Measurements from ENCODE around the gene MTMR12.

MTMR12 gene

GRCh38 chr5:32276173-32276853 is 36.4 kb downstream of the MTMR12 start:
- DNase-seq (no peak), ATAC-seq (ENCODE audit: insufficient read depth, low read depth) (no peak)
- Histone ChIP-seq H2AFZ (ENCODE audit: low read depth, low read length) (no peak overlapping the region), H3K9ac (ENCODE audit: low read depth, low read length) (no peak overlapping the region), H3K27me3 (ENCODE audit: insufficient read depth, low read length, poor library complexity) (no peaks in the 10 kb centered on the region), H3K9me3 (ENCODE audit: insufficient read depth, low read length, severe bottlenecking) (no peaks in the 10 kb centered on the region), H3K36me3 (ENCODE audit: insufficient read depth, low read length) (peaks cover 37% of the 10 kb centered on the region), H3K79me2 (ENCODE audit: insufficient read depth, low read length) (peaks cover 7% of the 10 kb centered on the region; the same call in 1 of the 2 replicates), H4K20me1 (ENCODE audit: insufficient read depth, low read length) (no peaks in the 10 kb centered on the region), H3K4me1 (ENCODE audit: insufficient read depth, low read length) (no peaks in the 10 kb centered on the region), H3K4me2 (ENCODE audit: insufficient read depth, low read length) (no peak overlapping the region), H3K27ac (ENCODE audit: low read length) (no peak overlapping the region), H3K4me3 (ENCODE audit: low read depth in 1 of 2, low read length in 2 of 2) (no peak overlapping the region)
- no peak for TF ChIP-seq CTCF (IDR thresholded peaks at IDR 0.05; ENCODE audit: borderline replicate concordance, extremely low read depth, low read length, poor library complexity, severe bottlenecking)
- TF ChIP-seq EZH2 (IDR thresholded peaks at IDR 0.05; ENCODE audit: borderline replicate concordance, low read depth, low read length, severe bottlenecking), result no peak

DNA sequence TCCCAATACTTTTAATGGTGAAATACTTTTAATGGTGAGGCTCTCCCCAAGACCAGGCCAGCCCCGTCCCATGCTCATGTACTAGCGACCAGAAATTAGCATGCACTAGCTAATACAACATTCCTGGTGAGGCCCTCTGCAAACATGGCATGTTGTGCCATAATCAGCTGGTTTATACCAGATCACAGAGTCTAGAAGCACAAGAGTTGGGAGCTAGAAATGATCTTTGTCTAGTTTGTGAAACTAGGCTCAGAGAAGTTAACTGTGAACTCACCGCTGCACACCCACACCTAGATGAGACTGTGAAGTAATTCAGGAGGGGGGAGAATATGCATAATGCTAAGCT is 37.4 kb downstream of the MTMR12 start:
- H3K36me3 ChIP-seq (ENCODE audit: insufficient read depth, low read length), result peaks cover 42% of the 10 kb centered on the region
- no peaks in the 10 kb centered on the region for H3K27me3 ChIP-seq (ENCODE audit: insufficient read depth, low read length, poor library complexity)
- no peak overlapping the region for H3K4me3 ChIP-seq (ENCODE audit: low read depth in 1 of 2, low read length in 2 of 2)
- H3K4me2 ChIP-seq (ENCODE audit: insufficient read depth, low read length), result no peak overlapping the region
- no peaks in the 10 kb centered on the region for H4K20me1 ChIP-seq (ENCODE audit: insufficient read depth, low read length)
- no peaks in the 10 kb centered on the region for H3K9me3 ChIP-seq (ENCODE audit: insufficient read depth, low read length, severe bottlenecking)
- DNase-seq (no peak), ATAC-seq (ENCODE audit: insufficient read depth, low read depth) (no peak)
- no peak overlapping the region for H2AFZ ChIP-seq (ENCODE audit: low read depth, low read length)
- peaks cover 7% of the 10 kb centered on the region; the same call in 1 of the 2 replicates for H3K79me2 ChIP-seq (ENCODE audit: insufficient read depth, low read length)
- no peaks in the 10 kb centered on the region for H3K4me1 ChIP-seq (ENCODE audit: insufficient read depth, low read length)
- H3K27ac ChIP-seq (ENCODE audit: low read length), result no peak overlapping the region
- no peak for TF ChIP-seq EZH2 (IDR thresholded peaks at IDR 0.05; ENCODE audit: borderline replicate concordance, low read depth, low read length, severe bottlenecking)
- TF ChIP-seq CTCF (IDR thresholded peaks at IDR 0.05; ENCODE audit: borderline replicate concordance, extremely low read depth, low read length, poor library complexity, severe bottlenecking), result no peak
- H3K9ac ChIP-seq (ENCODE audit: low read depth, low read length), result no peak overlapping the region

- no peak overlapping the region for H3K4me3 ChIP-seq (ENCODE audit: low read depth in 1 of 2, low read length in 2 of 2)
- H3K9me3 ChIP-seq (ENCODE audit: insufficient read depth, low read length, severe bottlenecking), result no peaks in the 10 kb centered on the region
- no peak overlapping the region for H3K27ac ChIP-seq (ENCODE audit: low read length)
- H2AFZ ChIP-seq (ENCODE audit: low read depth, low read length), result no peak overlapping the region
- TF ChIP-seq CTCF (IDR thresholded peaks at IDR 0.05; ENCODE audit: borderline replicate concordance, extremely low read depth, low read length, poor library complexity, severe bottlenecking) (no peak), EZH2 (IDR thresholded peaks at IDR 0.05; ENCODE audit: borderline replicate concordance, low read depth, low read length, severe bottlenecking) (no peak)
- no peak overlapping the region for H3K4me2 ChIP-seq (ENCODE audit: insufficient read depth, low read length)
- peaks cover 43% of the 10 kb centered on the region for H3K36me3 ChIP-seq (ENCODE audit: insufficient read depth, low read length)
- no peaks in the 10 kb centered on the region for H3K4me1 ChIP-seq (ENCODE audit: insufficient read depth, low read length)
- no peaks in the 10 kb centered on the region for H4K20me1 ChIP-seq (ENCODE audit: insufficient read depth, low read length)
- ATAC-seq (ENCODE audit: insufficient read depth, low read depth) (no peak), DNase-seq (no peak)
- H3K9ac ChIP-seq (ENCODE audit: low read depth, low read length), result no peak overlapping the region
- H3K79me2 ChIP-seq (ENCODE audit: insufficient read depth, low read length), result peaks cover 5% of the 10 kb centered on the region; the same call in 1 of the 2 replicates
- H3K27me3 ChIP-seq (ENCODE audit: insufficient read depth, low read length, poor library complexity), result no peaks in the 10 kb centered on the region
Observed at GRCh38 chr5:32274548-32275395, 38.0 kb downstream of the MTMR12 start.
